Osteoblast (primary cell): Measurements from ENCODE around the gene AGAP3. TPM values are rescaled to one million over a fixed set of nuclear protein-coding genes. Genes with fewer than 3 reads are reported as not detected.

ENCODE experiments used
- DNase-seq: peaks from one replicate; pipeline ENCODE4 v3.0.0; 2011; ENCODE audit warnings: low spot score, mixed read lengths; ENCODE audit not compliant: insufficient read length; ENCODE audit errors: missing footprints
- H2AFZ ChIP-seq: 2 replicates; pipeline ENCODE4 v1.6.0; 2011; ENCODE audit warnings: mild to moderate bottlenecking, low read length
- H3K27ac ChIP-seq: 2 replicates; pipeline ENCODE4 v1.5.1; 2011; ENCODE audit warnings: mild to moderate bottlenecking, low read depth, low read length, moderate library complexity
- H3K27me3 ChIP-seq: 2 replicates; pipeline ENCODE4 v1.6.0; 2012; ENCODE audit warnings: mild to moderate bottlenecking, control low read depth, inconsistent platforms, low read length, moderate library complexity; ENCODE audit not compliant: insufficient read depth
- H3K36me3 ChIP-seq: 2 replicates; pipeline ENCODE4 v1.5.1; 2011; ENCODE audit warnings: mild to moderate bottlenecking, low read length, control low read depth, moderate library complexity; ENCODE audit not compliant: insufficient read depth
- H3K4me1 ChIP-seq: 2 replicates; pipeline ENCODE4 v1.5.1; 2011; ENCODE audit warnings: mild to moderate bottlenecking, low read length, control low read depth, moderate library complexity; ENCODE audit not compliant: insufficient read depth
- H3K4me2 ChIP-seq: 2 replicates; pipeline ENCODE4 v1.6.0; 2011; ENCODE audit warnings: mild to moderate bottlenecking, low read length; ENCODE audit not compliant: insufficient read depth
- H3K4me3 ChIP-seq: fragments of 200-600 bp; sonication (generic); 3 replicates; pipeline ENCODE4 v1.5.1; 2012; ENCODE audit warnings: mild to moderate bottlenecking, low read length, inconsistent platforms; ENCODE audit not compliant: insufficient read depth
- H3K79me2 ChIP-seq: 2 replicates; pipeline ENCODE4 v1.6.0; 2012; ENCODE audit warnings: mild to moderate bottlenecking, low read length, control low read depth, inconsistent platforms; ENCODE audit not compliant: insufficient read depth
- H3K9me3 ChIP-seq: 2 replicates; pipeline ENCODE4 v1.5.1; 2011; ENCODE audit warnings: low read depth, low read length, control low read depth
- H4K20me1 ChIP-seq: 2 replicates; pipeline ENCODE4 v1.6.0; 2012; ENCODE audit warnings: mild to moderate bottlenecking, low read length, control low read depth; ENCODE audit not compliant: insufficient read depth
- CTCF ChIP-seq: IDR thresholded peaks from 2 replicates; pipeline ENCODE4 v1.5.1; 2011; ENCODE audit warnings: mild to moderate bottlenecking, low read depth, low read length, moderate library complexity; ENCODE audit errors: extremely low read depth
- total RNA-seq: library from RNA; depleted of rRNA; stranded (reverse); fragments of >200 nt; gene quantifications from 2 replicates; pipeline ENCODE4 v1.2.3, GENCODE V29; 2012

The AGAP3 gene
- total RNA-seq, 1 donor: 39.8 TPM

GRCh38 chr7:151060416-151061212, 25.7 kb upstream of the AGAP3 start:
- peak overlapping the region; percentile 91 for H3K4me3 ChIP-seq
- H3K79me2 ChIP-seq: peaks cover 43% of the 10 kb centered on the region
- H4K20me1 ChIP-seq: peaks cover 21% of the 10 kb centered on the region
- H3K27me3 ChIP-seq: no peaks in the 10 kb centered on the region
- no peaks in the 10 kb centered on the region for H3K9me3 ChIP-seq
- H3K36me3 ChIP-seq: peaks cover 14% of the 10 kb centered on the region
- H2AFZ ChIP-seq: no peak overlapping the region
- H3K4me1 ChIP-seq: peaks cover 48% of the 10 kb centered on the region
- H3K27ac ChIP-seq: peak overlapping the region; percentile 58
- peak; percentile 95 for DNase-seq
- no peak for TF ChIP-seq CTCF
- H3K4me2 ChIP-seq: peak overlapping the region; percentile 100

- Histone ChIP-seq H3K4me1 (peaks cover 48% of the 10 kb centered on the region), H3K79me2 (peaks cover 43% of the 10 kb centered on the region), H3K27me3 (no peaks in the 10 kb centered on the region), H4K20me1 (peaks cover 26% of the 10 kb centered on the region), H3K9me3 (no peaks in the 10 kb centered on the region), H3K36me3 (peaks cover 19% of the 10 kb centered on the region), H3K27ac (peak overlapping the region; percentile 58), H3K4me2 (peak overlapping the region; percentile 100), H2AFZ (no peak overlapping the region), H3K4me3 (peak overlapping the region; percentile 91)
- TF ChIP-seq CTCF: no peak
- no peak for DNase-seq
Measured at GRCh38 chr7:151061213-151062110, 24.8 kb upstream of the AGAP3 start.

- peaks cover 22% of the 10 kb centered on the region for H3K36me3 ChIP-seq
- no peak overlapping the region for H3K4me3 ChIP-seq
- peak overlapping the region; percentile 37 for H3K27ac ChIP-seq
- peaks cover 26% of the 10 kb centered on the region for H4K20me1 ChIP-seq
- no peak overlapping the region for H2AFZ ChIP-seq
- H3K79me2 ChIP-seq: peaks cover 43% of the 10 kb centered on the region
- H3K4me1 ChIP-seq: peaks cover 43% of the 10 kb centered on the region
- no peak for DNase-seq
- H3K27me3 ChIP-seq: no peaks in the 10 kb centered on the region
- H3K9me3 ChIP-seq: no peaks in the 10 kb centered on the region
- TF ChIP-seq CTCF: no peak
- peak overlapping the region; percentile 100 for H3K4me2 ChIP-seq
Measured at GRCh38 chr7:151062111-151062398, 24.2 kb upstream of the AGAP3 start.
